Endodermal cell (in vitro differentiated cells): Measurements from ENCODE around the gene ACAP2. TPM values are rescaled to one million over a fixed set of nuclear protein-coding genes. Genes with fewer than 3 reads are reported as not detected.

Experiments
- DNase-seq: peaks from one replicate; pipeline ENCODE4 v3.0.0-alpha.2; 2017
- H3K27ac ChIP-seq: 2 replicates; pipeline ENCODE4 v1.5.1; 2013; ENCODE audit warnings: mild to moderate bottlenecking, low read depth, low read length, moderate library complexity
- H3K27me3 ChIP-seq: 2 replicates; pipeline ENCODE4 v1.6.1; 2013; ENCODE audit warnings: mild to moderate bottlenecking, low read length, moderate library complexity; ENCODE audit not compliant: insufficient read depth, control insufficient read depth, poor library complexity, severe bottlenecking
- H3K36me3 ChIP-seq: 2 replicates; pipeline ENCODE4 v1.7.0; 2013; ENCODE audit warnings: mild to moderate bottlenecking, low read length, moderate library complexity; ENCODE audit not compliant: control insufficient read depth, insufficient read depth
- H3K4me1 ChIP-seq: one replicate; pipeline ENCODE4 v1.7.0; 2013; ENCODE audit warnings: low read length; ENCODE audit not compliant: control insufficient read depth, insufficient read depth
- H3K4me3 ChIP-seq: 2 replicates; pipeline ENCODE4 v1.5.1; 2013; ENCODE audit warnings: mild to moderate bottlenecking, low read length, moderate library complexity
- H3K9ac ChIP-seq: 2 replicates; pipeline ENCODE4 v1.6.1; 2013; ENCODE audit warnings: mild to moderate bottlenecking, low read length, moderate library complexity; ENCODE audit not compliant: poor library complexity, severe bottlenecking; ENCODE audit errors: extremely low read depth
- H3K9me3 ChIP-seq: 2 replicates; pipeline ENCODE4 v1.6.1; 2013; ENCODE audit warnings: mild to moderate bottlenecking, low read length, moderate library complexity; ENCODE audit not compliant: control insufficient read depth
- H3K27ac Mint-ChIP-seq: 2 replicates; pipeline ENCODE4 v1.8.0; 2020; ENCODE audit warnings: mixed read lengths
- H3K27me3 Mint-ChIP-seq: 2 replicates; pipeline ENCODE4 v1.8.0; 2021; ENCODE audit warnings: mild to moderate bottlenecking, mixed read lengths; ENCODE audit not compliant: insufficient read depth
- H3K36me3 Mint-ChIP-seq: 2 replicates; pipeline ENCODE4 v1.8.0; 2020; ENCODE audit warnings: low read depth, mixed read lengths
- H3K4me1 Mint-ChIP-seq: 2 replicates; pipeline ENCODE4 v1.8.0; 2020; ENCODE audit warnings: mixed read lengths
- H3K4me3 Mint-ChIP-seq: 2 replicates; pipeline ENCODE4 v1.8.0; 2020; ENCODE audit warnings: mild to moderate bottlenecking, moderate library complexity, mixed read lengths
- H3K9me3 Mint-ChIP-seq: 2 replicates; pipeline ENCODE4 v1.8.0; 2020; ENCODE audit warnings: mild to moderate bottlenecking, mixed read lengths
- WGBS, 2 experiments: methylation state at CpG; one replicate each; pipeline versions ENCODE4 v1.1.5 to v1.1.7; 2013; ENCODE audit warnings: missing lambda C conversion rate in 2 of 2, mixed read lengths in 1 of 2; ENCODE audit not compliant: insufficient coverage in 1 of 2, insufficient read length in 1 of 2; 5-methylcytosine and 5-hydroxymethylcytosine counted together
- total RNA-seq, 2 donors: library from RNA; stranded (reverse); fragmentation: NEBNext Ultra II Directional in 1 of 2; extraction: Animal tissue kit (Norgen Biotek cat#: 25700) in 1 of 2; gene quantifications; 2 replicates in 1 of 2; 3 replicates in 1 of 2; pipeline ENCODE4 v1.2.1, GENCODE V29; 2021
- TF ChIP-seq, protein P1 (sequence below): fragments of 200-600 bp; sonication (generic); conservative IDR thresholded peaks from 2 replicates; pipeline ENCODE4 v1.5.0; 2021; ENCODE audit warnings: antibody characterized with exemption, mild to moderate bottlenecking

The ACAP2 gene
- total RNA-seq, 2 donors from 2014 or later, result 61.9 to 70.5 TPM

GRCh38 chr3:195224980-195225580, 217.7 kb downstream of the ACAP2 start:
- no peak overlapping the region for H3K4me3 Mint-ChIP-seq
- Histone ChIP-seq H3K9ac (no peak overlapping the region), H3K4me1 (no peaks in the 10 kb centered on the region), H3K36me3 (peaks cover 19% of the 10 kb centered on the region), H3K9me3 (no peaks in the 10 kb centered on the region), H3K4me3 (no peak overlapping the region), H3K27ac (no peak overlapping the region), H3K27me3 (no peaks in the 10 kb centered on the region)
- H3K4me1 Mint-ChIP-seq, result peaks cover 4% of the 10 kb centered on the region
- 93 to 100% methylated on average over 2 to 3 of the region's 3 CpGs for WGBS, 2 experiments
- no peak for DNase-seq
- TF ChIP-seq, protein P1, sequence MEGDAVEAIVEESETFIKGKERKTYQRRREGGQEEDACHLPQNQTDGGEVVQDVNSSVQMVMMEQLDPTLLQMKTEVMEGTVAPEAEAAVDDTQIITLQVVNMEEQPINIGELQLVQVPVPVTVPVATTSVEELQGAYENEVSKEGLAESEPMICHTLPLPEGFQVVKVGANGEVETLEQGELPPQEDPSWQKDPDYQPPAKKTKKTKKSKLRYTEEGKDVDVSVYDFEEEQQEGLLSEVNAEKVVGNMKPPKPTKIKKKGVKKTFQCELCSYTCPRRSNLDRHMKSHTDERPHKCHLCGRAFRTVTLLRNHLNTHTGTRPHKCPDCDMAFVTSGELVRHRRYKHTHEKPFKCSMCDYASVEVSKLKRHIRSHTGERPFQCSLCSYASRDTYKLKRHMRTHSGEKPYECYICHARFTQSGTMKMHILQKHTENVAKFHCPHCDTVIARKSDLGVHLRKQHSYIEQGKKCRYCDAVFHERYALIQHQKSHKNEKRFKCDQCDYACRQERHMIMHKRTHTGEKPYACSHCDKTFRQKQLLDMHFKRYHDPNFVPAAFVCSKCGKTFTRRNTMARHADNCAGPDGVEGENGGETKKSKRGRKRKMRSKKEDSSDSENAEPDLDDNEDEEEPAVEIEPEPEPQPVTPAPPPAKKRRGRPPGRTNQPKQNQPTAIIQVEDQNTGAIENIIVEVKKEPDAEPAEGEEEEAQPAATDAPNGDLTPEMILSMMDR, result no peak
- no peaks in the 10 kb centered on the region for H3K9me3 Mint-ChIP-seq
- peaks cover 26% of the 10 kb centered on the region for H3K36me3 Mint-ChIP-seq
- H3K27me3 Mint-ChIP-seq, result no peaks in the 10 kb centered on the region
- peak overlapping the region; percentile 35 for H3K27ac Mint-ChIP-seq

Other genes with a start within 250 kb of the ACAP2 start
- gene XXYLT1, start 171.9 kb downstream of the ACAP2 start, total RNA-seq, result 10 to 100 TPM; 35.5 to 38.3 TPM
- gene PPP1R2, start 100.3 kb upstream of the ACAP2 start, total RNA-seq, result 10 to 100 TPM; 24.2 to 30.7 TPM
- not detected for gene APOD, start 140.9 kb upstream of the ACAP2 start, total RNA-seq